Activated naive CD8-positive, alpha-beta T cell treated with anti-CD3 and anti-CD28 coated beads for 36 hours (primary cell): Measurements from ENCODE around the gene POLG2. TPM values are rescaled to one million over a fixed set of nuclear protein-coding genes. Genes with fewer than 3 reads are reported as not detected.
"Not testable (repeated sequence)": the region's sequence is repeated elsewhere in the genome, so short reads cannot be mapped to it uniquely, and the experiment has no call there.

Experiments
- DNase-seq: peaks from one replicate; pipeline ENCODE4 v3.0.0; 2021
- H3K27ac Mint-ChIP-seq: one replicate; pipeline ENCODE4 v1.8.0; 2022; ENCODE audit warnings: mild to moderate bottlenecking, moderate library complexity, mixed read lengths
- H3K27me3 Mint-ChIP-seq: one replicate; pipeline ENCODE4 v1.8.0; 2022; ENCODE audit warnings: mild to moderate bottlenecking, mixed read lengths
- H3K36me3 Mint-ChIP-seq: one replicate; pipeline ENCODE4 v1.8.0; 2021; ENCODE audit warnings: mild to moderate bottlenecking, mixed read lengths
- H3K4me1 Mint-ChIP-seq: one replicate; pipeline ENCODE4 v1.8.0; 2021; ENCODE audit warnings: mixed read lengths
- H3K4me3 Mint-ChIP-seq: one replicate; pipeline ENCODE4 v1.8.0; 2022; ENCODE audit warnings: mild to moderate bottlenecking, moderate library complexity, mixed read lengths
- H3K9me3 Mint-ChIP-seq: one replicate; pipeline ENCODE4 v1.8.0; 2022; ENCODE audit warnings: mixed read lengths
- total RNA-seq, 2 experiments: library from RNA; stranded (reverse); gene quantifications; one replicate each; pipeline ENCODE4 v1.2.3, GENCODE V29; 2021

Gene POLG2
- total RNA-seq, 2 experiments from 2014 or later, result 28.6 to 32.8 TPM

GRCh38 chr17:64500862-64501765 is 4.3 kb upstream of the POLG2 start:
- no peak overlapping the region for H3K4me3 Mint-ChIP-seq
- H3K4me1 Mint-ChIP-seq, result peaks cover 68% of the 10 kb centered on the region
- no peak for DNase-seq
- peak overlapping the region; percentile 67 for H3K27ac Mint-ChIP-seq
- H3K27me3 Mint-ChIP-seq, result no peaks in the 10 kb centered on the region
- H3K9me3 Mint-ChIP-seq, result no peaks in the 10 kb centered on the region
- peaks cover 77% of the 10 kb centered on the region for H3K36me3 Mint-ChIP-seq

- no peaks in the 10 kb centered on the region for H3K9me3 Mint-ChIP-seq
- H3K27ac Mint-ChIP-seq, result peak overlapping the region; percentile 67
- DNase-seq, result no peak
- peaks cover 70% of the 10 kb centered on the region for H3K4me1 Mint-ChIP-seq
- H3K27me3 Mint-ChIP-seq, result no peaks in the 10 kb centered on the region
- H3K4me3 Mint-ChIP-seq, result no peak overlapping the region
- peaks cover 75% of the 10 kb centered on the region for H3K36me3 Mint-ChIP-seq
Observed at GRCh38 chr17:64500487-64500859, 3.6 kb upstream of the POLG2 start.

- no peak for DNase-seq
- Mint-ChIP-seq H3K4me3 (no peak overlapping the region), H3K9me3 (no peaks in the 10 kb centered on the region), H3K4me1 (peaks cover 74% of the 10 kb centered on the region), H3K27me3 (no peaks in the 10 kb centered on the region), H3K36me3 (peaks cover 72% of the 10 kb centered on the region), H3K27ac (peak overlapping the region; percentile 67)
Observed at GRCh38 chr17:64499805-64500486, 3.1 kb upstream of the POLG2 start.

GRCh38 chr17:64498308-64499203 is 1.7 kb upstream of the POLG2 start:
- no peaks in the 10 kb centered on the region for H3K27me3 Mint-ChIP-seq
- H3K9me3 Mint-ChIP-seq, result no peaks in the 10 kb centered on the region
- peaks cover 70% of the 10 kb centered on the region for H3K36me3 Mint-ChIP-seq
- H3K4me3 Mint-ChIP-seq, result peak overlapping the region; percentile 98
- DNase-seq, result no peak
- H3K4me1 Mint-ChIP-seq, result peaks cover 75% of the 10 kb centered on the region
- peak overlapping the region; percentile 98 for H3K27ac Mint-ChIP-seq

- no peaks in the 10 kb centered on the region for H3K27me3 Mint-ChIP-seq
- H3K36me3 Mint-ChIP-seq, result peaks cover 67% of the 10 kb centered on the region
- H3K4me1 Mint-ChIP-seq, result peaks cover 70% of the 10 kb centered on the region
- H3K9me3 Mint-ChIP-seq, result no peaks in the 10 kb centered on the region
- H3K4me3 Mint-ChIP-seq, result peak overlapping the region; percentile 98
- H3K27ac Mint-ChIP-seq, result peak overlapping the region; percentile 98
- no peak for DNase-seq
Observed at GRCh38 chr17:64497565-64498035, 746 bp upstream of the POLG2 start.

GRCh38 chr17:64496348-64496785 is 487 bp downstream of the POLG2 start:
- peak overlapping the region; percentile 98 for H3K4me3 Mint-ChIP-seq
- H3K4me1 Mint-ChIP-seq, result peaks cover 65% of the 10 kb centered on the region

DNA sequence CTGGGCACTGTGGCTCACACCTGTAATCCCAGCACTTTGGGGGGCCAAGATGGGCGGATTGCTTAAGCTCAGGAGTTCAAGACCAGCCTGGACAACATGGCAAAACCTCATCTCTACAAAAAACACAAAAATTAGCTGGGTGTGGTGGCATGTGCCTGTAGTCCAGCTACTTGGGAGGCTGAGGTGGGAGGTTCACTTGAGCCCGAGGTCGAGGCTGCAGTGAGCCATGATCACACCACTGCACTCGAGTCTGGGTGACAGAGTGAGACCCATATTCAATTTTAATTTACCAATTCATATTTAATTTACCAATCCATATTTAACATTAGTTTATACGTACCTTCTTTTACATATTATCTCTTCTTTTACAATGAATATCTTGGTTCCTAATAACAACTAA is 1.6 kb downstream of the POLG2 start:
- H3K27me3 Mint-ChIP-seq, H3K9me3 Mint-ChIP-seq, DNase-seq: not testable (repeated sequence)
- H3K4me3 Mint-ChIP-seq, result peak overlapping the region; percentile 98
- H3K36me3 Mint-ChIP-seq, result peaks cover 51% of the 10 kb centered on the region
- peak overlapping the region; percentile 16 for H3K27ac Mint-ChIP-seq
- H3K4me1 Mint-ChIP-seq, result peaks cover 57% of the 10 kb centered on the region

More at GRCh38 chr17:64496348-64496785, 487 bp downstream of the POLG2 start:
- Mint-ChIP-seq H3K36me3 (peaks cover 61% of the 10 kb centered on the region), H3K27me3 (no peaks in the 10 kb centered on the region), H3K9me3 (no peaks in the 10 kb centered on the region), H3K27ac (peak overlapping the region; percentile 98)
- DNase-seq, result no peak

DNA sequence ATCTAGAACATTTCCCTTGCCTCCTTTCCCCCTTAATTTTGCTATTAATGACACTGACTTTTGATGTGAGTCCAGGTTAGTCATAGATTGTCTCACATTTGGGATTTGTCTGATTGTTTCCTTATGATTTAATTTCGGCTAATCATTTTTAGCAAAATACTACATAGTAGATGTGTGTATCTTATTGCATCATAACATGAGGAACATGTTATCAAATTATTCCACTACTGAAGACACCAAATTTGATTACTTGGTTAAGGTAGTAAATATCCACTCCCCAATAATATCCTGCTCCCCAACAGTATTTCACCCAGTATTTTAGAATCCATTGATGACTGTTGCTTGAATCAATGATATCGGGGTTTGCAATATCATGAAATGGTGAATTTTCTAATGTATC is 2.7 kb downstream of the POLG2 start:
- peaks cover 47% of the 10 kb centered on the region for H3K36me3 Mint-ChIP-seq
- H3K27ac Mint-ChIP-seq, result peak overlapping the region; percentile 59
- H3K4me3 Mint-ChIP-seq, result peak overlapping the region; percentile 98
- H3K9me3 Mint-ChIP-seq, result no peaks in the 10 kb centered on the region
- no peaks in the 10 kb centered on the region for H3K27me3 Mint-ChIP-seq
- DNase-seq, result no peak
- peaks cover 50% of the 10 kb centered on the region for H3K4me1 Mint-ChIP-seq

DNA sequence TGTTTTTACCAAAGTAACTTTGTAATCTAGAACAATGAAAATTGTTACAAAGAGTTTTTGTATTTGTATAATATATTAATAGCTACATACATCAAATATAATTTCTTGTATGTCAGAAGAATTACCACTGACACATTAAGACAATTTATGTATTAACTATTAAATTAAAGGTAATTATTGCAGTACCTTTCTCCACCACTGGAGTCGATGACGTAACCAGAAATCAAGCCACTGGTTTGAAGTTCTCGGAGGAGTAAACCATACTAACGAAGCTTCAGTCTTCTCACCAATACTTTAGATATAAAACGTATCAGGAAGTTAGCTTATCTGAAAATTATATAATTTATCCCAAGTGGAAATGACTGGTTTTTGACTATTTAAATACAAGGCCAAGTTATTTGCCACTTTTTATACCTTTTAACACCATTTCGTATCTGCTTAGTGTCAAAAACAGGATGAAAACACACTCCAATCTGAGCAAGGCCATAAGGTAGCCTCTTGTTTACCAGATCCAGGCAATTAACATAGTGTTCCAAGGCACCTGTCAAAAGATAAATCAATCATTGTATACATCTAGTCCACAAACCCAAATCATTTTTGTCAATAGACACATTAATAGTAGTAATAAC is 4.3 kb downstream of the POLG2 start:
- H3K36me3 Mint-ChIP-seq, result peaks cover 46% of the 10 kb centered on the region
- H3K27me3 Mint-ChIP-seq, result no peaks in the 10 kb centered on the region
- peaks cover 38% of the 10 kb centered on the region for H3K4me1 Mint-ChIP-seq
- H3K4me3 Mint-ChIP-seq, result no peak overlapping the region
- H3K9me3 Mint-ChIP-seq, result no peaks in the 10 kb centered on the region
- DNase-seq, result no peak
- H3K27ac Mint-ChIP-seq, result no peak overlapping the region

DNA sequence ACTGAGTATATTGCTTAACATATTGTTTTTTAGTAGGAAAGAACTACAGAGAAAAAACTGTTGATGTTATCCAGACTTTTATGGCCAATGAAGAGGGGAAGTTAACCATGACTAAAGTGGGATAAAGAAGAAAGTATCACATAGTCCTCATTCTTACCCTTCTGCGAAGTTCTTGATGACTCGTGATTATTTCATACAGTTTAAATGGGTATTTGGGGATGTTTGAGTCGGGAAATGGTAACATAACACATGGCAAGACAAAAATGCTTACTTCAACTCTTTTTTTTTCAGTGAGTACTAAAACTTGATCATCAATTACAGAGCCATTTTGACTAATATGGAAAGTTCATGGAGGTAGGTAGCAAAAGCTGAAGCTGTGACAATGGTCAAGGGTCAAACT is 4.9 kb downstream of the POLG2 start:
- Mint-ChIP-seq H3K27me3 (no peaks in the 10 kb centered on the region), H3K4me3 (no peak overlapping the region), H3K9me3 (no peaks in the 10 kb centered on the region), H3K27ac (no peak overlapping the region), H3K4me1 (peaks cover 32% of the 10 kb centered on the region), H3K36me3 (peaks cover 46% of the 10 kb centered on the region)
- DNase-seq, result no peak

DNA sequence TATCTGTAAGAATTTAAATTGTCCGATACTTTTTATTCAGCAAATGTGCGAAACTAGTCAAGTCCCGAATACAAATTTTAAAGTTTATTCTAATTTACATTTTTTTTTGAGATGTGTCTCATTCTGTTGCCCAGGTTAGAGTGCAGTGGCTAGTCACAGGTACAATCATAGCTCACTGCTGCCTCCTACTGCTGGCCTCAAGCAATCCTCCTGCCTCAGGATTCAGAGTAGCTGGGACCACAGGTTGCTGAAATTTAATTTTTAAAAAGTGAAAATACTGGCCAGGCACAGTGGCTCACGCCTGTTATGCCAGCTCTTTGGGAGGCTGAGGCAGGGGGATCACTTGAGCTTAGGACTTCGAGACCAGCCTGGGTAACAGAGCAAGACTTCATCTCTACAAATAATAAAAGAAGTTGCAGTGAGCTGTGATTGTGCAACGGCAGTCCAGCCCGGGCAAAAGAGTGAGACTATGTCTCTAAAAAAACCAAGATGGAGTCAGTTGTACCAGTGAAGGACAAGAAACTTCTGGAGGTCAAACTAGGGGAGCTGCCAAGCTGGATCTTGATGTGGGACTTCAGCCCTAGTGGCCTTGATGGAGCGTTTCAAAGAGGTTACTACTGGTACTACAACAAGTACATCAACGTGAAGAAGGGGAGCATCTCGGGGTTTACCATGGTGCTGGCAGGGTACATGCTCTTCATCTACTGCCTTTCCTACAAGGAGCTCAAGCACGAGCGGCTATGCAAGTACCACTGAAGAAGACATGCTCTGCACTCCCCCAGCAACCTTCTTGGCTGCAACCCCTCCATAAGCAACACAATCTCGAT is 5.6 kb downstream of the POLG2 start:
- H3K9me3 Mint-ChIP-seq, result no peaks in the 10 kb centered on the region

DNA sequence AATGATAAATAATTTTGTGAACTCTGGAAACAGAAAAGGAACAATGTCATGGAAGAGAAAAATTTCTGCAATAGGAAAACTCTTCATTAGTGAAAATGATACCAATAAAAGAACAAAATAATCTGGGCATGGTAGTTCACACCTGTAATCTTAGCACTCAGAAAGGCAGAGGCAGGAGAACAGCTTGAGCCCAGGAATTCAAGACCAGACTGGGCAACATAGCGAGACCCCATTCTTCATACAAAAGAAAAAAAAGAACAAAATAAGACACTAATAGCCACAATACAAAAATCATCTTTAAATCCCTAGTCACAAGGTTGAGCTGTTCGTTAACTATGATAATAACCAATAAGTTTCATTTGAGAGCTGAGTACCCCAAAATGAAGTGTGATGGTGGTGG is 8.6 kb downstream of the POLG2 start:
- H3K9me3 Mint-ChIP-seq, result no peaks in the 10 kb centered on the region
- H3K27ac Mint-ChIP-seq, result no peak overlapping the region
- H3K36me3 Mint-ChIP-seq, result peaks cover 33% of the 10 kb centered on the region
- no peak overlapping the region for H3K4me3 Mint-ChIP-seq
- H3K4me1 Mint-ChIP-seq, result peaks cover 10% of the 10 kb centered on the region
- no peaks in the 10 kb centered on the region for H3K27me3 Mint-ChIP-seq
- no peak for DNase-seq

More for the DNA sequence above, 5.6 kb downstream of the POLG2 start:
- Mint-ChIP-seq H3K27me3 (no peaks in the 10 kb centered on the region), H3K27ac (no peak overlapping the region), H3K4me3 (no peak overlapping the region), H3K36me3 (peaks cover 40% of the 10 kb centered on the region), H3K4me1 (peaks cover 32% of the 10 kb centered on the region)
- peak; percentile 35 for DNase-seq

DNA sequence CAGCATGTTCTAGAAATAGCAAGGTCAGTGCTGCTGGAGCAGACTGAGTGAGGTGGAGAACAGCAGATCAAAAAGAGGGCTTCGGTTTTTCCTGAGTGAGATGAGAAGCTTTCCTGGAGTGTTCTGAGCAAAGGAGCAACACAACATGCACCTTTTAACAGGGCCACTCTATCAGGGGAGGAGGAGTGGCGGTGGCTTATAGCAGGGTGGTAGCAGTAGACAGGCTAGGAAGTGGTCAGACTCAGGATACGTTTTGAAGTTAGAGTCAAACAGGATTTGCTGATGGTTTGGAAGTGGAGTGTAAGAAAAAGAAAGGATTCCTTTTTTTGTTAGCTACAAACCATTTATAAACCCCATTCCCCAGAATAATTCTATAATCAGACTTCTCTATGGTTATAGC is 12.5 kb downstream of the POLG2 start:
- H3K27ac Mint-ChIP-seq, result no peak overlapping the region
- no peak for DNase-seq
- H3K4me3 Mint-ChIP-seq, result no peak overlapping the region
- peaks cover 21% of the 10 kb centered on the region for H3K36me3 Mint-ChIP-seq
- no peaks in the 10 kb centered on the region for H3K27me3 Mint-ChIP-seq
- no peaks in the 10 kb centered on the region for H3K9me3 Mint-ChIP-seq
- no peaks in the 10 kb centered on the region for H3K4me1 Mint-ChIP-seq

GRCh38 chr17:64480951-64481350 is 15.9 kb downstream of the POLG2 start:
- Mint-ChIP-seq H3K36me3 (peaks cover 14% of the 10 kb centered on the region), H3K4me1 (no peaks in the 10 kb centered on the region), H3K27ac (no peak overlapping the region), H3K9me3 (no peaks in the 10 kb centered on the region), H3K4me3 (no peak overlapping the region), H3K27me3 (no peaks in the 10 kb centered on the region)
- DNase-seq, result no peak
